Measurements from ENCODE around the gene MBP.
A peak's percentile ranks its signal among the peaks of the same experiment; 100 is the strongest.

MBP gene

GRCh38 chr18:77107292-77107691, 25.3 kb downstream of the MBP start:
- H3K9ac ChIP-seq (ENCODE audit: low read length) = no peak overlapping the region
- peaks cover 3% of the 10 kb centered on the region for H3K4me1 ChIP-seq (ENCODE audit: control insufficient read depth, insufficient read depth, low read length)
- no peak overlapping the region for H3K4me3 ChIP-seq (ENCODE audit: low read length)
- no peaks in the 10 kb centered on the region for H3K27me3 ChIP-seq (ENCODE audit: control insufficient read depth, insufficient read depth, low read length)
- H3K27ac ChIP-seq (ENCODE audit: low read depth, low read length) = no peak overlapping the region
- H3K36me3 ChIP-seq (ENCODE audit: control insufficient read depth, insufficient read depth, low read length) = peaks cover 3% of the 10 kb centered on the region

GRCh38 chr18:77106331-77106730, 26.3 kb downstream of the MBP start:
- Histone ChIP-seq H3K4me3 (ENCODE audit: low read length) (no peak overlapping the region), H3K9ac (ENCODE audit: low read length) (no peak overlapping the region), H3K4me1 (ENCODE audit: control insufficient read depth, insufficient read depth, low read length) (peaks cover 3% of the 10 kb centered on the region), H3K27ac (ENCODE audit: low read depth, low read length) (no peak overlapping the region), H3K36me3 (ENCODE audit: control insufficient read depth, insufficient read depth, low read length) (peaks cover 3% of the 10 kb centered on the region), H3K27me3 (ENCODE audit: control insufficient read depth, insufficient read depth, low read length) (no peaks in the 10 kb centered on the region)

GRCh38 chr18:77105680-77106079, 26.9 kb downstream of the MBP start:
- Histone ChIP-seq H3K4me1 (ENCODE audit: control insufficient read depth, insufficient read depth, low read length) (peaks cover 7% of the 10 kb centered on the region), H3K27ac (ENCODE audit: low read depth, low read length) (no peak overlapping the region)

GRCh38 chr18:77105028-77105427, 27.6 kb downstream of the MBP start:
- Histone ChIP-seq H3K4me1 (ENCODE audit: control insufficient read depth, insufficient read depth, low read length) (peaks cover 7% of the 10 kb centered on the region), H3K9ac (ENCODE audit: low read length) (no peak overlapping the region), H3K36me3 (ENCODE audit: control insufficient read depth, insufficient read depth, low read length) (peaks cover 3% of the 10 kb centered on the region), H3K27ac (ENCODE audit: low read depth, low read length) (no peak overlapping the region), H3K27me3 (ENCODE audit: control insufficient read depth, insufficient read depth, low read length) (no peaks in the 10 kb centered on the region), H3K4me3 (ENCODE audit: low read length) (no peak overlapping the region)

More at GRCh38 chr18:77105680-77106079, 26.9 kb downstream of the MBP start:
- Histone ChIP-seq H3K4me3 (ENCODE audit: low read length) (no peak overlapping the region), H3K9ac (ENCODE audit: low read length) (no peak overlapping the region), H3K36me3 (ENCODE audit: control insufficient read depth, insufficient read depth, low read length) (peaks cover 3% of the 10 kb centered on the region), H3K27me3 (ENCODE audit: control insufficient read depth, insufficient read depth, low read length) (no peaks in the 10 kb centered on the region)

GRCh38 chr18:77103991-77104531, 28.5 kb downstream of the MBP start:
- peaks cover 7% of the 10 kb centered on the region for H3K4me1 ChIP-seq (ENCODE audit: control insufficient read depth, insufficient read depth, low read length)
- H3K4me3 ChIP-seq (ENCODE audit: low read length) = no peak overlapping the region
- H3K36me3 ChIP-seq (ENCODE audit: control insufficient read depth, insufficient read depth, low read length) = peaks cover 3% of the 10 kb centered on the region
- no peak overlapping the region for H3K27ac ChIP-seq (ENCODE audit: low read depth, low read length)
- H3K27me3 ChIP-seq (ENCODE audit: control insufficient read depth, insufficient read depth, low read length) = no peaks in the 10 kb centered on the region
- H3K9ac ChIP-seq (ENCODE audit: low read length) = no peak overlapping the region

GRCh38 chr18:77103187-77103850, 29.3 kb downstream of the MBP start:
- Histone ChIP-seq H3K27ac (ENCODE audit: low read depth, low read length) (no peak overlapping the region), H3K27me3 (ENCODE audit: control insufficient read depth, insufficient read depth, low read length) (no peaks in the 10 kb centered on the region), H3K36me3 (ENCODE audit: control insufficient read depth, insufficient read depth, low read length) (peaks cover 3% of the 10 kb centered on the region), H3K4me1 (ENCODE audit: control insufficient read depth, insufficient read depth, low read length) (peaks cover 7% of the 10 kb centered on the region), H3K4me3 (ENCODE audit: low read length) (no peak overlapping the region), H3K9ac (ENCODE audit: low read length) (no peak overlapping the region)

- Histone ChIP-seq H3K36me3 (ENCODE audit: control insufficient read depth, insufficient read depth, low read length) (peaks cover 3% of the 10 kb centered on the region), H3K9ac (ENCODE audit: low read length) (no peak overlapping the region), H3K4me1 (ENCODE audit: control insufficient read depth, insufficient read depth, low read length) (peaks cover 7% of the 10 kb centered on the region), H3K27me3 (ENCODE audit: control insufficient read depth, insufficient read depth, low read length) (no peaks in the 10 kb centered on the region), H3K27ac (ENCODE audit: low read depth, low read length) (peak overlapping the region; percentile 76), H3K4me3 (ENCODE audit: low read length) (no peak overlapping the region)
Measured at GRCh38 chr18:77102259-77103040, 30.1 kb downstream of the MBP start.

- no peak overlapping the region for H3K4me3 ChIP-seq (ENCODE audit: low read length)
- H3K4me1 ChIP-seq (ENCODE audit: control insufficient read depth, insufficient read depth, low read length) = peaks cover 5% of the 10 kb centered on the region
- H3K27me3 ChIP-seq (ENCODE audit: control insufficient read depth, insufficient read depth, low read length) = no peaks in the 10 kb centered on the region
- H3K36me3 ChIP-seq (ENCODE audit: control insufficient read depth, insufficient read depth, low read length) = peaks cover 3% of the 10 kb centered on the region
- no peak overlapping the region for H3K9ac ChIP-seq (ENCODE audit: low read length)
- peak overlapping the region; percentile 76 for H3K27ac ChIP-seq (ENCODE audit: low read depth, low read length)
Measured at GRCh38 chr18:77101410-77102258, 30.9 kb downstream of the MBP start.

GRCh38 chr18:77100751-77101355, 31.7 kb downstream of the MBP start:
- H3K36me3 ChIP-seq (ENCODE audit: control insufficient read depth, insufficient read depth, low read length) = peaks cover 3% of the 10 kb centered on the region
- H3K27ac ChIP-seq (ENCODE audit: low read depth, low read length) = peak overlapping the region; percentile 76
- H3K27me3 ChIP-seq (ENCODE audit: control insufficient read depth, insufficient read depth, low read length) = no peaks in the 10 kb centered on the region
- H3K9ac ChIP-seq (ENCODE audit: low read length) = no peak overlapping the region
- no peak overlapping the region for H3K4me3 ChIP-seq (ENCODE audit: low read length)
- H3K4me1 ChIP-seq (ENCODE audit: control insufficient read depth, insufficient read depth, low read length) = peaks cover 5% of the 10 kb centered on the region

- H3K4me3 ChIP-seq (ENCODE audit: low read length) = no peak overlapping the region
- H3K4me1 ChIP-seq (ENCODE audit: control insufficient read depth, insufficient read depth, low read length) = peaks cover 11% of the 10 kb centered on the region
- H3K27me3 ChIP-seq (ENCODE audit: control insufficient read depth, insufficient read depth, low read length) = no peaks in the 10 kb centered on the region
- no peak overlapping the region for H3K27ac ChIP-seq (ENCODE audit: low read depth, low read length)
- peaks cover 3% of the 10 kb centered on the region for H3K36me3 ChIP-seq (ENCODE audit: control insufficient read depth, insufficient read depth, low read length)
- no peak overlapping the region for H3K9ac ChIP-seq (ENCODE audit: low read length)
Measured at GRCh38 chr18:77099485-77100370, 32.9 kb downstream of the MBP start.

GRCh38 chr18:77098538-77099174, 33.9 kb downstream of the MBP start:
- Histone ChIP-seq H3K4me3 (ENCODE audit: low read length) (no peak overlapping the region), H3K9ac (ENCODE audit: low read length) (no peak overlapping the region), H3K27me3 (ENCODE audit: control insufficient read depth, insufficient read depth, low read length) (no peaks in the 10 kb centered on the region), H3K4me1 (ENCODE audit: control insufficient read depth, insufficient read depth, low read length) (peaks cover 11% of the 10 kb centered on the region), H3K27ac (ENCODE audit: low read depth, low read length) (no peak overlapping the region), H3K36me3 (ENCODE audit: control insufficient read depth, insufficient read depth, low read length) (no peaks in the 10 kb centered on the region)

Measured in rectal smooth muscle tissue (tissue), 1 donor.